Gastrocnemius medialis (tissue), 4 donors: Measurements from ENCODE around the gene CHCHD6. TPM values are rescaled to one million over a fixed set of nuclear protein-coding genes. Genes with fewer than 3 reads are reported as not detected.

ENCODE experiments used
- ATAC-seq, 2 donors: fragments of 150-250 bp; one replicate each; pipeline ENCODE4 v1.9.1; 2016
- DNase-seq, 2 donors: peaks; one replicate each; pipeline ENCODE4 v3.0.0-alpha.2; 2019
- H3K27ac ChIP-seq, 4 donors: fragments of 200-600 bp; sonication (generic); 1 replicate in 1 of 4; 2 replicates in 3 of 4; pipeline ENCODE4 v1.5.1; 2016 to 2018; ENCODE audit warnings: mild to moderate bottlenecking in 2 of 4, moderate library complexity in 1 of 4
- H3K27me3 ChIP-seq, 3 donors: fragments of 200-600 bp; sonication (generic) in 2 of 3; 1 replicate in 1 of 3; 2 replicates in 2 of 3; pipeline versions ENCODE4 v1.5.1 to v1.6.0; 2016 to 2019; ENCODE audit warnings: mild to moderate bottlenecking in 1 of 3, moderate library complexity in 1 of 3
- H3K36me3 ChIP-seq, 2 donors: fragments of 200-600 bp; sonication (generic) in 1 of 2; one replicate each; pipeline ENCODE4 v1.5.1; 2017 to 2018
- H3K4me1 ChIP-seq, 2 donors: fragments of 200-600 bp; sonication (generic) in 1 of 2; one replicate each; pipeline ENCODE4 v1.5.1; 2016 to 2017; ENCODE audit warnings: mild to moderate bottlenecking in 2 of 2
- H3K4me3 ChIP-seq, 4 donors: fragments of 200-600 bp; sonication (generic) in 3 of 4; 1 replicate in 1 of 4; 2 replicates in 3 of 4; pipeline ENCODE4 v1.5.1; 2016 to 2019; ENCODE audit warnings: mild to moderate bottlenecking in 2 of 4
- H3K9me3 ChIP-seq, 3 donors: fragments of 200-600 bp; sonication (generic) in 2 of 3; 1 replicate in 1 of 3; 2 replicates in 2 of 3; pipeline ENCODE4 v1.5.1; 2016 to 2019
- POLR2A ChIP-seq, 2 donors: fragments of 450-650 bp; IDR thresholded peaks; one replicate each; pipeline ENCODE4 v1.6.1; 2017; ENCODE audit warnings: antibody characterized with exemption in 2 of 2, mild to moderate bottlenecking in 2 of 2, moderate library complexity in 2 of 2
- in situ Hi-C, 4 donors: fragments of 200-750 bp; cut with MboI; loops; one replicate each; pipeline versions ENCODE4 v1.15.0 to v1.8.0; 2017; ENCODE audit warnings: low sequenced_read_pairs in 4 of 4
- intact Hi-C: fragments of 100-400 bp; cut with DNase I; formaldehyde crosslinking; loops from one replicate; pipeline ENCODE4 v1.15.1; 2023; ENCODE audit warnings: low total_unique reads
- total RNA-seq, 4 donors: library from RNA; depleted of rRNA; stranded (reverse); fragments of >200 nt; gene quantifications; one replicate each; pipeline versions ENCODE4 v1.1.0 to v1.2.3, GENCODE V29; 2016
- TF ChIP-seq, protein P1 (sequence below), 5 experiments: fragments of 450-650 bp in 3 of 5; fragments of 200-600 bp in 2 of 5; sonication (generic) in 2 of 5; IDR thresholded peaks in 4 of 5; conservative IDR thresholded peaks in 1 of 5; 1 replicate in 4 of 5; 2 replicates in 1 of 5; pipeline ENCODE4 v1.5.1; 2016 to 2019; ENCODE audit warnings: antibody characterized with exemption in 5 of 5, mild to moderate bottlenecking in 3 of 5, moderate library complexity in 3 of 5

Gene CHCHD6
- total RNA-seq, 4 donors from 2014 or later, result 2.7 to 4.2 (median 3.4) TPM

DNA sequence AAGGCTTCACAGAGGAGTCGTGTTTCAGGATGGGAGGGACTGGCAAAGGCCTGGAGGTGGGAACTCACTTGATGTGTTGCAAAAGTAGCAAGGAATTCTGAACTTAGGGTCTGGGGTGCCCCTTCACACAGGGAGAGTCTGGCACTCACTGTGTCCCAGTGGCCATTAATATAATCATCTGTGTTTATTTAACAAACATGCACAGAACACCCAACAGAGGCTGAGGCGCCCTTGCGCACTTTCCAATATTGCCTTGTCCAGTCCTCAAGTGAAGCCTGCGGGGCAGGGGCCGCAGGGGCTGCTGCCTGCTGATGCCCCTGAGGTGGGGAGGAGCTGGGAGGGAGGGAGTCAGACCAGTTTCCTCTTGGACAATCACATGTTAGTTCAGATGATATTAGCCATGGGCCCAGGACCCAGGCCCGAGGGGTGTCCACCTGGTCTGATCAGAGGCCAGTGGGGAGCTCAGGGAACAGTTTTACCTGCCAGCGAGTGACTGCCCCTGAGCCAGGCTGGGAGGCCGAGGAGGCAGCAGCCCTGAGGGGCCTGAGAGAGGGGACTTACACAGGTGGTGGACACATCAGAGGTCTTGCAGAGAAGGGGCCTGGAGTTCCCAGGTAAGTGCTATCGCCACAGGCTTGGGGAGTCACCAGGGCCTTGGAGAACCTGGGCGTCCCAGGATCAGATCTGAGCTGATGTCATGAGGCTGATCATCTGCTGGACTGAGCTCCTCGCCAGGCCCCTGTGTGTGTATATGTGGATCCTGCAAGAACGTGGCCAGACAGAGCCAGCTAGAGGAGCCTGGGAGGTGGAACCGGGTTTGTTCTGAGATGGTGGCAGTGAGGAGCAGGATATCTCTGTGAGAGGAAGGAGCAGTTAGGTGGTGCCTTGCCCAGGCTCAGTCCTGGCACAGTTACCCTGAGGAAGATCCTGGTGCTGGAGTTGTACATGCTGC, 35.3 kb upstream of the CHCHD6 start:
- DNase-seq (no peak), ATAC-seq (no peak)
- no peaks in the 10 kb centered on the region for H3K9me3 ChIP-seq
- in situ Hi-C loops, result no loop called here
- no peak for TF ChIP-seq POLR2A (IDR thresholded peaks at IDR 0.05)
- TF ChIP-seq, protein P1, sequence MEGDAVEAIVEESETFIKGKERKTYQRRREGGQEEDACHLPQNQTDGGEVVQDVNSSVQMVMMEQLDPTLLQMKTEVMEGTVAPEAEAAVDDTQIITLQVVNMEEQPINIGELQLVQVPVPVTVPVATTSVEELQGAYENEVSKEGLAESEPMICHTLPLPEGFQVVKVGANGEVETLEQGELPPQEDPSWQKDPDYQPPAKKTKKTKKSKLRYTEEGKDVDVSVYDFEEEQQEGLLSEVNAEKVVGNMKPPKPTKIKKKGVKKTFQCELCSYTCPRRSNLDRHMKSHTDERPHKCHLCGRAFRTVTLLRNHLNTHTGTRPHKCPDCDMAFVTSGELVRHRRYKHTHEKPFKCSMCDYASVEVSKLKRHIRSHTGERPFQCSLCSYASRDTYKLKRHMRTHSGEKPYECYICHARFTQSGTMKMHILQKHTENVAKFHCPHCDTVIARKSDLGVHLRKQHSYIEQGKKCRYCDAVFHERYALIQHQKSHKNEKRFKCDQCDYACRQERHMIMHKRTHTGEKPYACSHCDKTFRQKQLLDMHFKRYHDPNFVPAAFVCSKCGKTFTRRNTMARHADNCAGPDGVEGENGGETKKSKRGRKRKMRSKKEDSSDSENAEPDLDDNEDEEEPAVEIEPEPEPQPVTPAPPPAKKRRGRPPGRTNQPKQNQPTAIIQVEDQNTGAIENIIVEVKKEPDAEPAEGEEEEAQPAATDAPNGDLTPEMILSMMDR (IDR thresholded peaks at IDR 0.05 in 4 of 5, conservative IDR thresholded peaks at IDR 0.05 in 1 of 5), result no peak
- H3K4me3 ChIP-seq, result no peak overlapping the region
- no peaks in the 10 kb centered on the region for H3K27me3 ChIP-seq
- H3K36me3 ChIP-seq, result no peaks in the 10 kb centered on the region
- H3K27ac ChIP-seq, result no peak overlapping the region
- no peaks in the 10 kb centered on the region for H3K4me1 ChIP-seq
- intact Hi-C loops, result no loop called here

DNA sequence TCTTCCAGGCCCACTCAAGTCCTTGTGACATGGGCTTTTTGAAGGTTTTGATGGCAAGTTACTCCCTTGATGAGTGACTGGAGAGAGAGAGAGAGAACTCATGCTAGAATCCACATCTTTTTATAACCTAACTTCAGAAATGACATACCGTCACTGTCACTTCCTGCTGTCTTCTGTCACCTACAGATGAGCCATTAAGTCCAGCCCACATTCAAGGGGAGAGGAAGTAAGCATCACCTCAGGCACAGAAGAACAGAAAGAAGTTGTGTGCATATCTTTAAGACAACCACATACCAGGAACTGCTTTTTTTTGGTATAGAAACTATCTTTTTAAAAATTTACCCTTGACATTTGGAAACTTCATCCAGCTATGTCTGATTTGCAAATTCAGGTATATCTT, 32.5 kb upstream of the CHCHD6 start:
- in situ Hi-C loops (loop anchor here in 1 of 4 donors (10.0 kb wide), 1 partner anchor 873 kb away; no protein-coding TSS in a partner anchor), intact Hi-C loops (no loop called here)
- no peaks in the 10 kb centered on the region for H3K9me3 ChIP-seq
- no peak for TF ChIP-seq POLR2A (IDR thresholded peaks at IDR 0.05)
- TF ChIP-seq, protein P1 (IDR thresholded peaks at IDR 0.05 in 4 of 5, conservative IDR thresholded peaks at IDR 0.05 in 1 of 5), result no peak
- no peaks in the 10 kb centered on the region for H3K36me3 ChIP-seq
- ATAC-seq (no peak), DNase-seq (no peak)
- H3K4me3 ChIP-seq, result no peak overlapping the region
- no peaks in the 10 kb centered on the region for H3K27me3 ChIP-seq
- H3K4me1 ChIP-seq, result no peaks in the 10 kb centered on the region
- no peak overlapping the region for H3K27ac ChIP-seq

DNA sequence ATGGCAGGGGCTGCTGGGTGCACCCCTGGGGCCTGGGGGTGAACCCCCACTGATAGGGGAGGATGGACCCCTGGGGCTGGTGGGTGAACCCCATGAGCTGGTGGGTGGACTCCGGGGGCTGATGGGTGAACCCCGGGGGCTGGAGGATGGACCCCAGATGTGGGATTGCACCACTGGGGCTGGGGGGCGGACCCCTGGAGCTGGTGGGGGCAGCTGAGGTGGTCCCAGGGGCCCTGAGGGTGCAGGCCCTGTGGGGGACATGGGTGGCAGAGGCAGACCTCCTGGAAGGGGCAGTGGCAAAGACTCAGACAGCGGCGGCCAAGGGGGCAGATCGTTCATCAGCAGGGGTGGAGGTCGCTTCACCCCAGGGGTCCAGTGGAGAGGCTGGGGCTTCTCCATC, 31.7 kb upstream of the CHCHD6 start:
- Histone ChIP-seq H3K9me3 (no peaks in the 10 kb centered on the region), H3K4me1 (no peaks in the 10 kb centered on the region), H3K27ac (no peak overlapping the region), H3K36me3 (no peaks in the 10 kb centered on the region), H3K27me3 (no peaks in the 10 kb centered on the region), H3K4me3 (no peak overlapping the region)
- no peak for ATAC-seq
- intact Hi-C loops, result no loop called here
- DNase-seq, result no peak
- TF ChIP-seq, protein P1 (IDR thresholded peaks at IDR 0.05 in 4 of 5, conservative IDR thresholded peaks at IDR 0.05 in 1 of 5), result no peak
- no peak for TF ChIP-seq POLR2A (IDR thresholded peaks at IDR 0.05)
- in situ Hi-C loops, result loop anchor here in 1 of 4 donors (10.0 kb wide), 1 partner anchor 872 kb away; no protein-coding TSS in a partner anchor

DNA sequence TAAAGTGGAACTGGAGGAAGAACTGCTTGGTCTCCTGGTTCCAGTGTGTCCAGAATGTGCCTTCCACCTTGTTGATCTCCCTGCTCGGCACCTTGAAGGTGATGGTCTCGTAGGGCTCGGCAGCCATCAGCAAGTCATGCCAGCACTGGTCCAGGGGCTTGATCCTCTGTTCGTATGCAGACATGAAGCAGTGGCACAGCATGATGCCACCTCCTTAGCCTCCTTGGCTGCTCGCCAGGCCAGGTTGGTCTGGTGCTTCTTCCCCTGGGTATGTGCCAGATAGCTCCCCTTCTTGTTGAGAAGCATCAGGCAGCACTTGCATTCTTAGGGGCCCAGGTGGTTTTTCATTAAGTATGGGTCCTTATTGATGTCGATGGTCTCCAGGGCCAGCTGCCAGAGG, 31.3 kb upstream of the CHCHD6 start:
- H3K9me3 ChIP-seq, result no peaks in the 10 kb centered on the region
- DNase-seq (no peak), ATAC-seq (no peak)
- no peaks in the 10 kb centered on the region for H3K4me1 ChIP-seq
- TF ChIP-seq POLR2A (IDR thresholded peaks at IDR 0.05), result no peak
- TF ChIP-seq, protein P1 (IDR thresholded peaks at IDR 0.05 in 4 of 5, conservative IDR thresholded peaks at IDR 0.05 in 1 of 5), result no peak
- in situ Hi-C loops (loop anchor here in 1 of 4 donors (10.0 kb wide), 1 partner anchor 872 kb away; no protein-coding TSS in a partner anchor), intact Hi-C loops (no loop called here)
- no peak overlapping the region for H3K27ac ChIP-seq
- no peaks in the 10 kb centered on the region for H3K36me3 ChIP-seq
- no peak overlapping the region for H3K4me3 ChIP-seq
- H3K27me3 ChIP-seq, result no peaks in the 10 kb centered on the region
